Measurements from ENCODE around the gene TSPAN33. TPM values are rescaled to one million over a fixed set of nuclear protein-coding genes. Genes with fewer than 3 reads are reported as not detected.

TSPAN33 gene
- total and polyA plus RNA-seq, 2 of the 13 experiments (the other 11 are each of a cell fraction or from before 2014, with no cell fraction given) = 15.3 to 16.5 TPM

DNA sequence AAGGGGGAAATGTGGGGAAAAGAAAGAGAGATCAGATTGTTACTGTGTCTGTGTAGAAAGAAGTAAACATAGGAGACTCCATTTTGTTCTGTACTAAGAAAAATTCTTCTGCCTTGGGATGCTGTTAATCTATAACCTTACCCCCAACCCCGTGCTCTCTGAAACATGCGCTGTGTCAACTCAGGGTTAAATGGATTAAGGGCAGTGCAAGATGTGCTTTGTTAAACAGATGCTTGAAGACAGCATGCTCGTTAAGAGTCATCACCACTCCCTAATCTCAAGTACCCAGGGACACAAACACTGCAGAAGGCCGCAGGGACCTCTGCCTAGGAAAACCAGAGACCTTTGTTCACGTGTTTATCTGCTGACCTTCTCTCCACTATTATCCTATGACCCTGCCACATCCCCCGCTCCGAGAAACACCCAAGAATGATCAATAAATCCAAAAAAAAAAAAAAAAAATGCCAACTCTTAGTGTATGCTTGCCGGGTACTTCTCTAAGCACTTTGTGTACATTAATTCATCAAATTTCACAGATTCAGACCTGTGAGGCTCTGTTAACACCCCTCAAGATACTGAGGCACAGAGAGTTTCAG is 72.4 kb downstream of the TSPAN33 start (continued):
- TF ChIP-seq, protein P1, sequence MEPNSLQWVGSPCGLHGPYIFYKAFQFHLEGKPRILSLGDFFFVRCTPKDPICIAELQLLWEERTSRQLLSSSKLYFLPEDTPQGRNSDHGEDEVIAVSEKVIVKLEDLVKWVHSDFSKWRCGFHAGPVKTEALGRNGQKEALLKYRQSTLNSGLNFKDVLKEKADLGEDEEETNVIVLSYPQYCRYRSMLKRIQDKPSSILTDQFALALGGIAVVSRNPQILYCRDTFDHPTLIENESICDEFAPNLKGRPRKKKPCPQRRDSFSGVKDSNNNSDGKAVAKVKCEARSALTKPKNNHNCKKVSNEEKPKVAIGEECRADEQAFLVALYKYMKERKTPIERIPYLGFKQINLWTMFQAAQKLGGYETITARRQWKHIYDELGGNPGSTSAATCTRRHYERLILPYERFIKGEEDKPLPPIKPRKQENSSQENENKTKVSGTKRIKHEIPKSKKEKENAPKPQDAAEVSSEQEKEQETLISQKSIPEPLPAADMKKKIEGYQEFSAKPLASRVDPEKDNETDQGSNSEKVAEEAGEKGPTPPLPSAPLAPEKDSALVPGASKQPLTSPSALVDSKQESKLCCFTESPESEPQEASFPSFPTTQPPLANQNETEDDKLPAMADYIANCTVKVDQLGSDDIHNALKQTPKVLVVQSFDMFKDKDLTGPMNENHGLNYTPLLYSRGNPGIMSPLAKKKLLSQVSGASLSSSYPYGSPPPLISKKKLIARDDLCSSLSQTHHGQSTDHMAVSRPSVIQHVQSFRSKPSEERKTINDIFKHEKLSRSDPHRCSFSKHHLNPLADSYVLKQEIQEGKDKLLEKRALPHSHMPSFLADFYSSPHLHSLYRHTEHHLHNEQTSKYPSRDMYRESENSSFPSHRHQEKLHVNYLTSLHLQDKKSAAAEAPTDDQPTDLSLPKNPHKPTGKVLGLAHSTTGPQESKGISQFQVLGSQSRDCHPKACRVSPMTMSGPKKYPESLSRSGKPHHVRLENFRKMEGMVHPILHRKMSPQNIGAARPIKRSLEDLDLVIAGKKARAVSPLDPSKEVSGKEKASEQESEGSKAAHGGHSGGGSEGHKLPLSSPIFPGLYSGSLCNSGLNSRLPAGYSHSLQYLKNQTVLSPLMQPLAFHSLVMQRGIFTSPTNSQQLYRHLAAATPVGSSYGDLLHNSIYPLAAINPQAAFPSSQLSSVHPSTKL (CRISPR knock-in tag; IDR thresholded peaks at IDR 0.05) = peak; percentile 76; the same call in 1 of the 2 replicates
- TF ChIP-seq, protein P2, sequence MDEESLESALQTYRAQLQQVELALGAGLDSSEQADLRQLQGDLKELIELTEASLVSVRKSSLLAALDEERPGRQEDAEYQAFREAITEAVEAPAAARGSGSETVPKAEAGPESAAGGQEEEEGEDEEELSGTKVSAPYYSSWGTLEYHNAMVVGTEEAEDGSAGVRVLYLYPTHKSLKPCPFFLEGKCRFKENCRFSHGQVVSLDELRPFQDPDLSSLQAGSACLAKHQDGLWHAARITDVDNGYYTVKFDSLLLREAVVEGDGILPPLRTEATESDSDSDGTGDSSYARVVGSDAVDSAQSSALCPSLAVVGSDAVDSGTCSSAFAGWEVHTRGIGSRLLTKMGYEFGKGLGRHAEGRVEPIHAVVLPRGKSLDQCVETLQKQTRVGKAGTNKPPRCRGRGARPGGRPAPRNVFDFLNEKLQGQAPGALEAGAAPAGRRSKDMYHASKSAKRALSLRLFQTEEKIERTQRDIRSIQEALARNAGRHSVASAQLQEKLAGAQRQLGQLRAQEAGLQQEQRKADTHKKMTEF (CRISPR knock-in tag; IDR thresholded peaks at IDR 0.05) = peak; percentile 32; the same call in 1 of the 2 replicates
- TF ChIP-seq MED1 (CRISPR knock-in tag; IDR thresholded peaks at IDR 0.05) (peak; percentile 21; the same call in 1 of the 2 replicates), FOXK1 (CRISPR knock-in tag; IDR thresholded peaks at IDR 0.05; ENCODE audit: borderline replicate concordance, low read depth) (0 out of 2 replicates have a peak, but pooled peaks have one; percentile 4), ZFY (CRISPR knock-in tag; IDR thresholded peaks at IDR 0.05) (0 out of 2 replicates have a peak, but pooled peaks have one; percentile 23), ZNF652 (CRISPR knock-in tag; IDR thresholded peaks at IDR 0.05; ENCODE audit: borderline replicate concordance, low read depth) (peak; percentile 88), FOXA3 (CRISPR knock-in tag; IDR thresholded peaks at IDR 0.05) (0 out of 2 replicates have a peak, but pooled peaks have one; percentile 37), FOXK2 (IDR thresholded peaks at IDR 0.05) (0 out of 2 replicates have a peak, but pooled peaks have one; percentile 11), SAP130 (CRISPR knock-in tag; IDR thresholded peaks at IDR 0.05; ENCODE audit: low read depth) (0 out of 2 replicates have a peak, but pooled peaks have one; percentile 31), RXRB (CRISPR knock-in tag; IDR thresholded peaks at IDR 0.05; ENCODE audit: borderline replicate concordance) (0 out of 2 replicates have a peak, but pooled peaks have one; percentile 16), HNF4A (CRISPR knock-in tag; IDR thresholded peaks at IDR 0.05) (peak; percentile 24; the same call in 1 of the 2 replicates), BCL6 (CRISPR knock-in tag; IDR thresholded peaks at IDR 0.05) (peak; percentile 72), NCOA2 (CRISPR knock-in tag; IDR thresholded peaks at IDR 0.05) (0 out of 2 replicates have a peak, but pooled peaks have one; percentile 28)

All from HepG2 (cell line).